Prostate gland (tissue), 2 donors: Measurements from ENCODE around the gene PPP3R1. TPM values are rescaled to one million over a fixed set of nuclear protein-coding genes. Genes with fewer than 3 reads are reported as not detected.

ENCODE experiments used
- DNase-seq: peaks from one replicate; pipeline ENCODE4 v3.0.0-alpha.2; 2019; ENCODE audit warnings: low spot score
- H3K27ac ChIP-seq, 2 donors: fragments of 200-600 bp; sonication (generic); 2 replicates each; pipeline ENCODE4 v1.5.1; 2017 to 2019
- H3K27me3 ChIP-seq: fragments of 200-600 bp; sonication (generic); replicated peaks from 2 replicates; pipeline ENCODE4 v1.5.1; 2019; ENCODE audit not compliant: insufficient read depth
- H3K36me3 ChIP-seq, 2 donors: fragments of 200-600 bp; sonication (generic); 1 replicate in 1 of 2; 2 replicates in 1 of 2; pipeline versions ENCODE4 v1.5.1 to v1.8.1; 2017 to 2019
- H3K4me1 ChIP-seq: fragments of 200-600 bp; sonication (generic); replicated peaks from 2 replicates; pipeline ENCODE4 v1.5.1; 2019
- H3K4me3 ChIP-seq, 2 donors: fragments of 200-600 bp; sonication (generic); 2 replicates each; pipeline ENCODE4 v1.5.1; 2017 to 2019
- H3K9me3 ChIP-seq: fragments of 200-600 bp; sonication (generic); 2 replicates; pipeline ENCODE4 v1.5.1; 2017
- CTCF ChIP-seq, 4 experiments: fragments of 200-600 bp in 2 of 4; fragments of 450-650 bp in 2 of 4; sonication (generic) in 2 of 4; IDR thresholded peaks; 1 replicate in 3 of 4; 2 replicates in 1 of 4; pipeline ENCODE4 v1.5.1; 2016 to 2019; ENCODE audit warnings: antibody characterized with exemption in 4 of 4, mild to moderate bottlenecking in 2 of 4, moderate library complexity in 2 of 4
- POLR2A ChIP-seq: fragments of 450-650 bp; IDR thresholded peaks from one replicate; pipeline ENCODE4 v1.6.1; 2016; ENCODE audit warnings: antibody characterized with exemption, mild to moderate bottlenecking
- POLR2AphosphoS5 ChIP-seq: sonication (generic); formaldehyde crosslinking; IDR thresholded peaks from one replicate; pipeline ENCODE4 v1.6.1; 2017; ENCODE audit warnings: antibody characterized with exemption
- WGBS: methylation state at CpG from one replicate; pipeline ENCODE4 v1.1.5; 2018; 5-methylcytosine and 5-hydroxymethylcytosine counted together
- intact Hi-C: fragments of 100-400 bp; cut with DNase I; formaldehyde crosslinking; loops from one replicate; pipeline ENCODE4 v1.14.2; 2022
- total RNA-seq, 2 donors: library from RNA; depleted of rRNA; stranded (reverse); fragments of >200 nt; gene quantifications; one replicate each; pipeline ENCODE4 v1.1.0, GENCODE V29; 2016

Gene PPP3R1
- total RNA-seq, 2 donors from 2014 or later: 31.3 to 34.9 TPM

GRCh38 chr2:68237976-68238580 lies 14.3 kb downstream of the PPP3R1 start:
- H3K36me3 ChIP-seq: no peaks in the 10 kb centered on the region
- H3K4me1 ChIP-seq: peaks cover 11% of the 10 kb centered on the region
- H3K4me3 ChIP-seq: no peak overlapping the region
- whole genome bisulfite sequencing: 34% methylated on average over 4 of the region's 4 CpGs
- no peak overlapping the region for H3K27ac ChIP-seq
- no peaks in the 10 kb centered on the region for H3K27me3 ChIP-seq
- intact Hi-C loops: no loop called here
- TF ChIP-seq POLR2A (no peak), POLR2AphosphoS5 (no peak), CTCF (IDR thresholded peaks at IDR 0.05) (no peak)
- no peaks in the 10 kb centered on the region for H3K9me3 ChIP-seq
- no peak for DNase-seq

GRCh38 chr2:68237404-68237803 lies 14.9 kb downstream of the PPP3R1 start:
- Histone ChIP-seq H3K36me3 (no peaks in the 10 kb centered on the region), H3K9me3 (no peaks in the 10 kb centered on the region), H3K27ac (no peak overlapping the region), H3K4me3 (no peak overlapping the region), H3K4me1 (peaks cover 11% of the 10 kb centered on the region), H3K27me3 (no peaks in the 10 kb centered on the region)
- DNase-seq: no peak
- 59% methylated on average over 2 of the region's 2 CpGs for WGBS
- TF ChIP-seq POLR2A (no peak), POLR2AphosphoS5 (no peak), CTCF (IDR thresholded peaks at IDR 0.05) (no peak)
- intact Hi-C loops: no loop called here

GRCh38 chr2:68236876-68237275 lies 15.5 kb downstream of the PPP3R1 start:
- Histone ChIP-seq H3K4me3 (no peak overlapping the region), H3K27ac (no peak overlapping the region), H3K27me3 (no peaks in the 10 kb centered on the region), H3K4me1 (peaks cover 11% of the 10 kb centered on the region), H3K9me3 (no peaks in the 10 kb centered on the region), H3K36me3 (no peaks in the 10 kb centered on the region)
- no peak for DNase-seq
- no peak for TF ChIP-seq CTCF (IDR thresholded peaks at IDR 0.05)
- no peak for TF ChIP-seq POLR2AphosphoS5
- intact Hi-C loops: no loop called here

GRCh38 chr2:68236103-68236734 lies 16.1 kb downstream of the PPP3R1 start:
- H3K27me3 ChIP-seq: no peaks in the 10 kb centered on the region
- H3K36me3 ChIP-seq: no peaks in the 10 kb centered on the region
- H3K4me1 ChIP-seq: peaks cover 11% of the 10 kb centered on the region
- no peak overlapping the region for H3K4me3 ChIP-seq
- H3K27ac ChIP-seq: no peak overlapping the region
- intact Hi-C loops: no loop called here
- 59% methylated on average over 4 of the region's 4 CpGs for WGBS
- no peaks in the 10 kb centered on the region for H3K9me3 ChIP-seq
- DNase-seq: no peak
- TF ChIP-seq POLR2AphosphoS5 (no peak), CTCF (IDR thresholded peaks at IDR 0.05) (no peak), POLR2A (no peak)

- Histone ChIP-seq H3K4me3 (no peak overlapping the region), H3K4me1 (peaks cover 11% of the 10 kb centered on the region), H3K9me3 (no peaks in the 10 kb centered on the region), H3K27ac (no peak overlapping the region), H3K27me3 (no peaks in the 10 kb centered on the region), H3K36me3 (no peaks in the 10 kb centered on the region)
- intact Hi-C loops: no loop called here
- TF ChIP-seq CTCF (IDR thresholded peaks at IDR 0.05): no peak
- WGBS: 76% methylated on average over 1 of the region's 1 CpG
- no peak for DNase-seq
Observed at GRCh38 chr2:68235090-68235489, 17.2 kb downstream of the PPP3R1 start.
